GM23338 (cell line): ENCODE results near the gene STX4. TPM values are rescaled to one million over a fixed set of nuclear protein-coding genes. Genes with fewer than 3 reads are reported as not detected.

Source experiments
- ATAC-seq: fragments of 200-7000 bp; cut with Tn5 transposase; 3 replicates; pipeline ENCODE4 v1.9.1; 2020
- DNase-seq: peaks from one replicate; pipeline ENCODE4 v3.0.0-alpha.2; 2015; ENCODE audit warnings: low spot score
- H2AFZ ChIP-seq: fragments of 200-600 bp; sonication (generic); 2 replicates; pipeline ENCODE4 v1.8.0; 2016; ENCODE audit warnings: antibody characterized with exemption, mild to moderate bottlenecking, moderate library complexity
- H3F3A ChIP-seq: fragments of 200-600 bp; sonication (generic); replicated peaks from 2 replicates; pipeline ENCODE4 v1.8.0; 2017; ENCODE audit warnings: antibody characterized with exemption, mixed run types, low read depth
- H3K27ac ChIP-seq: fragments of 200-600 bp; sonication (generic); 2 replicates; pipeline ENCODE4 v1.6.1; 2016; ENCODE audit warnings: low read depth
- H3K27me3 ChIP-seq: fragments of 200-600 bp; sonication (generic); 2 replicates; pipeline ENCODE4 v1.8.0; 2016; ENCODE audit warnings: mild to moderate bottlenecking, mixed run types, moderate library complexity; ENCODE audit not compliant: insufficient read depth
- H3K36me3 ChIP-seq: fragments of 200-600 bp; sonication (generic); 2 replicates; pipeline ENCODE4 v1.8.0; 2016; ENCODE audit warnings: mild to moderate bottlenecking; ENCODE audit not compliant: insufficient read depth
- H3K4me1 ChIP-seq: fragments of 200-600 bp; sonication (generic); 2 replicates; pipeline ENCODE4 v1.8.0; 2016; ENCODE audit warnings: mild to moderate bottlenecking, moderate library complexity; ENCODE audit not compliant: insufficient read depth
- H3K4me2 ChIP-seq: fragments of 200-600 bp; sonication (generic); 2 replicates; pipeline ENCODE4 v1.7.1; 2017; ENCODE audit warnings: mixed run types
- H3K4me3 ChIP-seq: fragments of 200-600 bp; sonication (generic); 2 replicates; pipeline ENCODE4 v1.6.1; 2016; ENCODE audit warnings: mixed run types
- H3K79me2 ChIP-seq: fragments of 200-600 bp; sonication (generic); replicated peaks from 2 replicates; pipeline ENCODE4 v1.8.0; 2017; ENCODE audit warnings: mild to moderate bottlenecking; ENCODE audit not compliant: insufficient read depth
- H3K9me2 ChIP-seq: fragments of 200-600 bp; sonication (generic); 2 replicates; pipeline ENCODE4 v1.8.0; 2017; ENCODE audit not compliant: insufficient read depth
- H4K20me1 ChIP-seq: fragments of 200-600 bp; sonication (generic); replicated peaks from 2 replicates; pipeline ENCODE4 v1.8.0; 2017; ENCODE audit warnings: mild to moderate bottlenecking; ENCODE audit not compliant: insufficient read depth
- H3K27ac Mint-ChIP-seq: 2 replicates; pipeline ENCODE4 v1.8.0; 2020; ENCODE audit warnings: inconsistent platforms, mild to moderate bottlenecking, moderate library complexity, mixed read lengths
- H3K27me3 Mint-ChIP-seq: 3 replicates; pipeline ENCODE4 v1.8.0; 2022; ENCODE audit warnings: low read depth, mild to moderate bottlenecking, moderate library complexity, mixed read lengths, inconsistent platforms; ENCODE audit not compliant: insufficient read depth, poor library complexity
- H3K36me3 Mint-ChIP-seq: 3 replicates; pipeline ENCODE4 v1.8.0; 2021; ENCODE audit warnings: low read depth, mild to moderate bottlenecking, inconsistent platforms, moderate library complexity, mixed read lengths
- H3K4me1 Mint-ChIP-seq: 3 replicates; pipeline ENCODE4 v1.8.0; 2020; ENCODE audit warnings: mild to moderate bottlenecking, inconsistent platforms, mixed read lengths
- H3K4me3 Mint-ChIP-seq: 3 replicates; pipeline ENCODE4 v1.8.0; 2021; ENCODE audit warnings: moderate library complexity, mild to moderate bottlenecking, inconsistent platforms, mixed read lengths
- H3K9me3 Mint-ChIP-seq: 3 replicates; pipeline ENCODE4 v1.8.0; 2020; ENCODE audit warnings: moderate library complexity, mild to moderate bottlenecking, inconsistent platforms, mixed read lengths
- CREB1 ChIP-seq: fragments of 250-450 bp; sonication (Bioruptor Pico); IDR thresholded peaks from 2 replicates; pipeline ENCODE4 v1.5.0; 2020; ENCODE audit warnings: low read depth, mild to moderate bottlenecking, moderate library complexity
- CTCF ChIP-seq, 2 experiments: fragments of 200-600 bp in 1 of 2; sonication (generic) in 1 of 2; conservative IDR thresholded peaks; 2 replicates each; pipeline versions ENCODE4 v1.5.1 to v1.6.1; 2016 to 2017; ENCODE audit warnings: antibody characterized with exemption in 2 of 2, low read depth in 2 of 2, mild to moderate bottlenecking in 2 of 2, moderate library complexity in 1 of 2
- ETS1 ChIP-seq: IDR thresholded peaks from 2 replicates; pipeline ENCODE4 v1.6.1; 2016; ENCODE audit warnings: antibody characterized with exemption
- EZH2 ChIP-seq: fragments of 200-600 bp; sonication (generic); IDR thresholded peaks from one replicate; pipeline ENCODE4 v1.8.0; 2017; ENCODE audit warnings: antibody characterized with exemption, mild to moderate bottlenecking, low read depth; ENCODE audit not compliant: unreplicated experiment
- EZH2phosphoT487 ChIP-seq: fragments of 200-600 bp; sonication (generic); IDR thresholded peaks from one replicate; pipeline ENCODE4 v1.8.1; 2018; ENCODE audit warnings: antibody characterized with exemption; ENCODE audit not compliant: unreplicated experiment
- JUNB ChIP-seq: IDR thresholded peaks from one replicate; pipeline ENCODE4 v1.6.1; 2016; ENCODE audit warnings: antibody characterized with exemption; ENCODE audit not compliant: unreplicated experiment
- NANOG ChIP-seq: IDR thresholded peaks from 2 replicates; pipeline ENCODE4 v1.6.1; 2016; ENCODE audit warnings: antibody characterized with exemption, borderline replicate concordance
- POLR2AphosphoS5 ChIP-seq: IDR thresholded peaks from 2 replicates; pipeline ENCODE4 v1.6.1; 2016; ENCODE audit warnings: antibody characterized with exemption, low read depth
- REST ChIP-seq: IDR thresholded peaks from one replicate; pipeline ENCODE4 v1.6.1; 2018; ENCODE audit warnings: antibody characterized with exemption; ENCODE audit not compliant: unreplicated experiment
- STAT1 ChIP-seq: IDR thresholded peaks from one replicate; pipeline ENCODE4 v1.6.1; 2016; ENCODE audit warnings: antibody characterized with exemption; ENCODE audit not compliant: unreplicated experiment
- ZNF114 ChIP-seq: fragments of 250-450 bp; sonication (Bioruptor Pico); IDR thresholded peaks from 2 replicates; pipeline ENCODE4 v1.5.0; 2020; ENCODE audit warnings: mild to moderate bottlenecking, moderate library complexity
- ZNF331 ChIP-seq: fragments of 250-450 bp; sonication (Bioruptor Pico); IDR thresholded peaks from 2 replicates; pipeline ENCODE4 v1.5.0; 2020; ENCODE audit warnings: low read depth, mild to moderate bottlenecking, moderate library complexity
- ZNF462 ChIP-seq: fragments of 250-450 bp; sonication (Bioruptor Pico); IDR thresholded peaks from 2 replicates; pipeline ENCODE4 v1.5.0; 2020; ENCODE audit warnings: mild to moderate bottlenecking, moderate library complexity
- polyA plus RNA-seq: library from polyadenylated mRNA; unstranded; fragments of >200 nt; fragmentation: Nextera tagmentation; extraction: Ambion mirVana; gene quantifications from 2 replicates; pipeline ENCODE4 v1.2.1, GENCODE V29; 2016
- total RNA-seq: library from RNA; depleted of rRNA; stranded (reverse); fragments of >200 nt; shearing (Covaris generic); gene quantifications from 2 replicates; pipeline ENCODE4 v1.2.3, GENCODE V29; 2014

The STX4 gene
- total and polyA plus RNA-seq, 2 experiments from 2014 or later = 13.0 to 39.3 TPM

GRCh38 chr16:31063843-31064611, 30.7 kb downstream of the STX4 start:
- Histone ChIP-seq H3K27ac (no peak overlapping the region), H3K4me2 (no peak overlapping the region), H3K9me2 (no peaks in the 10 kb centered on the region), H4K20me1 (peaks cover 7% of the 10 kb centered on the region), H3K27me3 (no peaks in the 10 kb centered on the region), H3K79me2 (peaks cover 27% of the 10 kb centered on the region), H3K36me3 (no peaks in the 10 kb centered on the region), H3F3A (no peaks in the 10 kb centered on the region), H3K4me3 (no peak overlapping the region), H3K4me1 (no peaks in the 10 kb centered on the region), H2AFZ (no peak overlapping the region)
- Mint-ChIP-seq H3K27ac (peak overlapping the region; percentile 72; the same call in 1 of the 2 replicates), H3K27me3 (no peaks in the 10 kb centered on the region), H3K4me1 (no peaks in the 10 kb centered on the region; the same call in 2 of the 3 replicates), H3K9me3 (no peaks in the 10 kb centered on the region), H3K4me3 (no peak overlapping the region; the same call in 2 of the 3 replicates), H3K36me3 (peaks cover 30% of the 10 kb centered on the region)
- ATAC-seq = no peak
- DNase-seq = no peak
- TF ChIP-seq JUNB = no peak
- no peak for TF ChIP-seq CREB1 (CRISPR knock-in tag)
- TF ChIP-seq NANOG = no peak
- TF ChIP-seq ETS1 = no peak
- TF ChIP-seq ZNF462 (CRISPR knock-in tag) = no peak
- TF ChIP-seq REST = no peak
- no peak for TF ChIP-seq STAT1
- TF ChIP-seq EZH2 = no peak
- TF ChIP-seq EZH2phosphoT487 = no peak
- no peak for TF ChIP-seq POLR2AphosphoS5
- TF ChIP-seq CTCF (conservative IDR thresholded peaks at IDR 0.05; ENCODE audit: low read depth in 2 of 2) = no peak
- TF ChIP-seq ZNF114 (CRISPR knock-in tag) = no peak
- no peak for TF ChIP-seq ZNF331 (CRISPR knock-in tag)
